GM23248 (cell line): ENCODE results near the gene ZFHX2.

Experiments
- EZH2 ChIP-seq: fragments of 200-600 bp; sonication (generic); IDR thresholded peaks from 2 replicates; pipeline ENCODE4 v1.6.1; 2018; ENCODE audit warnings: antibody characterized with exemption, mild to moderate bottlenecking; ENCODE audit not compliant: insufficient read depth, poor library complexity, severe bottlenecking
- EZH2phosphoT487 ChIP-seq: fragments of 200-600 bp; sonication (generic); IDR thresholded peaks from 2 replicates; pipeline ENCODE4 v1.6.1; 2018; ENCODE audit warnings: antibody characterized with exemption, moderate library complexity, mild to moderate bottlenecking, low read depth; ENCODE audit not compliant: insufficient read depth

DNA sequence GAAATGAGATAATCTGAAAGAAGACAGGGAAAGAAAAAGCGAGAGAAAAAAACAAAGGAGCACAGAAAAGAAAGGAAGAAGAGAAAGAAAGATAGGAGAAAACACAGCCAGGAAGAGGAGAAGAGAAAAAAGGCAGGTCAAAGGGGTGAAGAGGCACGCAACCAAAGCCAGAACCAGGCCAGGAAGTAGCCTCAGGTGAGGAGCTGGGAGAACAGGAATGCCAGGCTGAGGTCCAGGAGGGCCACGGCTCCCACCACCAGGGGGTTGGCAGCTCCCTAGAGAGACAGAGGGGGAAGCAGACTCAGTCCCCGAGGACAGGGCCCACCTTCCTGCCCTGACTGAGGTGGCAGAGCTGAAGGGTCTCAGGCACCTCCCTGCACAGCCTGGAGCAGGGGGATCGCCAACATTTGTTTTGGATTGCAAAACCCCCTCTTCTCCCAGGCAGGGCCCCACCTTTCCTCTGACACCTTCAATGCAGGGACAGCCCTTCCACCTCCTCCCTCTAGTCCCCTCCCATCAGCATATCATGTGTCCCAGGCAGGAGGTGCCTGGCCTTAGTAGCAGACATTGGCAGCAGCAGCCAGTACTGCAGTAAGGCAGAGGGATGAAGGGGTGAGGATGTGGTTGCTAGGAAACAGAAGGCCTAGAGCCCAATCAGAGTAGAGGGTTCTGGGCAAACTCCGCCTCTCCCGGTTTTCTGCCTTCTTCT lies 18.0 kb upstream of the ZFHX2 start:
- TF ChIP-seq EZH2 (no peak), EZH2phosphoT487 (no peak)
